ENCODE measurements around the gene C1orf167. TPM values are rescaled to one million over a fixed set of nuclear protein-coding genes. Genes with fewer than 3 reads are reported as not detected.

Gene C1orf167
- polyA plus RNA-seq, 3 donors = 0.05 TPM; not detected in 2

- no peaks in the 10 kb centered on the region for H3K27me3 ChIP-seq (ENCODE audit: control insufficient read depth in 2 of 2, insufficient read depth in 2 of 2, low read length in 2 of 2)
- TF ChIP-seq CTCF (IDR thresholded peaks at IDR 0.05) = no peak
- peaks cover 34 to 49% of the 10 kb centered on the region in 2 donors for H3K36me3 Mint-ChIP-seq
- H3K4me3 Mint-ChIP-seq = no peak overlapping the region
- no peak overlapping the region for H2AFZ ChIP-seq (ENCODE audit: insufficient read depth, low read depth, low read length, poor library complexity, severe bottlenecking)
- H3K4me1 ChIP-seq (ENCODE audit: control insufficient read depth in 1 of 2, insufficient read depth in 2 of 2, low read length in 2 of 2) = peaks cover 43 to 55% of the 10 kb centered on the region in 2 donors
- no peaks in the 10 kb centered on the region for H3K79me2 ChIP-seq (ENCODE audit: insufficient read depth, low read length)
- H3K27me3 Mint-ChIP-seq (ENCODE audit: low read depth in 3 of 3) = peaks cover 2 to 13% (median 2%) of the 10 kb centered on the region in 3 donors
- H3K9me3 ChIP-seq (replicated peaks in 1 of 2; ENCODE audit: control insufficient read depth in 1 of 2, insufficient read depth in 1 of 2, low read length in 2 of 2) = no peaks in the 10 kb centered on the region
- peaks cover 54% of the 10 kb centered on the region for H3K4me1 Mint-ChIP-seq
- intact Hi-C loops (cut with micrococcal nuclease) = loop anchor here in 1 of 2 donors (5.0 kb wide), 1 partner anchor 34 kb away; no protein-coding TSS in a partner anchor
- no peaks in the 10 kb centered on the region for H3K9me3 Mint-ChIP-seq
- H3K9ac ChIP-seq (ENCODE audit: insufficient read depth, low read length, poor library complexity, severe bottlenecking) = no peak overlapping the region
- no peaks in the 10 kb centered on the region for H4K20me1 ChIP-seq (ENCODE audit: insufficient read depth, low read length)
- H3K36me3 ChIP-seq (replicated peaks in 1 of 2; ENCODE audit: control insufficient read depth in 1 of 2, insufficient read depth in 2 of 2, low read length in 2 of 2) = peaks cover 22 to 40% of the 10 kb centered on the region in 2 donors
- H3K27ac ChIP-seq (ENCODE audit: low read depth in 1 of 2, low read length in 2 of 2) = peak overlapping the region in 1 of 2 donors; percentile 97
- no peak overlapping the region for H3K4me3 ChIP-seq (replicated peaks in 1 of 3; ENCODE audit: low read depth in 2 of 3, low read length in 3 of 3)
- H3K4me2 ChIP-seq (replicated peaks; ENCODE audit: extremely low read depth, low read length, poor library complexity, severe bottlenecking) = no peak overlapping the region
- DNase-seq = no peak
- H3K27ac Mint-ChIP-seq = peak overlapping the region in 4 of 7 donors; percentile 21 to 100 (median 72)
- 94% methylated on average over 13 of the region's 14 CpGs for WGBS (ENCODE audit: insufficient coverage)
Observed at GRCh38 chr1:11788549-11789053, 26.6 kb downstream of the C1orf167 start.

- H3K9me3 Mint-ChIP-seq = no peaks in the 10 kb centered on the region
- peaks cover 54% of the 10 kb centered on the region for H3K4me1 Mint-ChIP-seq
- intact Hi-C loops (cut with micrococcal nuclease) = loop anchor here (2.0 to 10.0 kb wide), 3 partner anchors 19 to 55 kb away; partner anchors contain the start of gene AGTRAP (in 1 of the 2)
Observed at GRCh38 chr1:11789126-11790067, 27.4 kb downstream of the C1orf167 start.

More at GRCh38 chr1:11789126-11790067, 27.4 kb downstream of the C1orf167 start:
- Histone ChIP-seq H3K4me2 (replicated peaks; ENCODE audit: extremely low read depth, low read length, poor library complexity, severe bottlenecking) (no peak overlapping the region), H3K79me2 (ENCODE audit: insufficient read depth, low read length) (no peaks in the 10 kb centered on the region), H3K27ac (ENCODE audit: low read depth in 1 of 2, low read length in 2 of 2) (peak overlapping the region; percentile 94 to 97), H3K9me3 (replicated peaks in 1 of 2; ENCODE audit: control insufficient read depth in 1 of 2, insufficient read depth in 1 of 2, low read length in 2 of 2) (no peaks in the 10 kb centered on the region), H4K20me1 (ENCODE audit: insufficient read depth, low read length) (no peaks in the 10 kb centered on the region), H2AFZ (ENCODE audit: insufficient read depth, low read depth, low read length, poor library complexity, severe bottlenecking) (no peak overlapping the region), H3K36me3 (replicated peaks in 1 of 2; ENCODE audit: control insufficient read depth in 1 of 2, insufficient read depth in 2 of 2, low read length in 2 of 2) (peaks cover 30 to 48% of the 10 kb centered on the region in 2 donors), H3K4me1 (ENCODE audit: control insufficient read depth in 1 of 2, insufficient read depth in 2 of 2, low read length in 2 of 2) (peaks cover 43 to 55% of the 10 kb centered on the region in 2 donors), H3K9ac (ENCODE audit: insufficient read depth, low read length, poor library complexity, severe bottlenecking) (peak overlapping the region; percentile 66), H3K4me3 (replicated peaks in 1 of 3; ENCODE audit: low read depth in 2 of 3, low read length in 3 of 3) (no peak overlapping the region), H3K27me3 (ENCODE audit: control insufficient read depth in 2 of 2, insufficient read depth in 2 of 2, low read length in 2 of 2) (no peaks in the 10 kb centered on the region)
- H3K27ac Mint-ChIP-seq = peak overlapping the region; percentile 95 to 100 (median 99)
- TF ChIP-seq CTCF (IDR thresholded peaks at IDR 0.05) = no peak
- peaks cover 41 to 57% of the 10 kb centered on the region in 2 donors for H3K36me3 Mint-ChIP-seq
- WGBS (ENCODE audit: insufficient coverage) = 92% methylated on average over 8 of the region's 13 CpGs
- no peak overlapping the region for H3K4me3 Mint-ChIP-seq
- H3K27me3 Mint-ChIP-seq (ENCODE audit: low read depth in 3 of 3) = peaks cover 2 to 10% (median 2%) of the 10 kb centered on the region in 3 donors
- DNase-seq = no peak

All from CD14-positive monocyte (primary cell).